HG03064 (cell line): ENCODE results near the gene NDUFC2.
"Not testable (repeated sequence)": the region's sequence is repeated elsewhere in the genome, so short reads cannot be mapped to it uniquely, and the experiment has no call there.

Experiments
- ATAC-seq: cut with Tn5 transposase; IDR thresholded peaks from one replicate; pipeline ENCODE4 v1.9.1; 2021; ENCODE audit warnings: low read depth; ENCODE audit not compliant: unreplicated experiment

NDUFC2 gene

GRCh38 chr11:78032090-78032489, 47.6 kb downstream of the NDUFC2 start:
- ATAC-seq, result no peak

- ATAC-seq, result peak; percentile 79
These were observed 48.0 kb downstream of the NDUFC2 start for GRCh38 chr11:78031629-78032028.

GRCh38 chr11:78030429-78031325, 49.0 kb downstream of the NDUFC2 start:
- no peak for ATAC-seq

- not testable (repeated sequence) for ATAC-seq
These were observed 51.2 kb downstream of the NDUFC2 start for GRCh38 chr11:78028423-78028822.

GRCh38 chr11:78027759-78028158, 51.9 kb downstream of the NDUFC2 start:
- no peak for ATAC-seq

GRCh38 chr11:78025378-78025777, 54.3 kb downstream of the NDUFC2 start:
- no peak for ATAC-seq

GRCh38 chr11:78023426-78023825, 56.2 kb downstream of the NDUFC2 start:
- no peak for ATAC-seq

GRCh38 chr11:78022397-78023396, 57.0 kb downstream of the NDUFC2 start, which contains the start of gene KCTD14:
KCTD14 (minus strand) TSS chr11:78023276; CDS start chr11:78023249, 27 bp downstream.
- ATAC-seq, result no peak

GRCh38 chr11:78021611-78022010, 58.1 kb downstream of the NDUFC2 start:
- no peak for ATAC-seq

GRCh38 chr11:78020246-78020645, 59.4 kb downstream of the NDUFC2 start:
- ATAC-seq, result no peak

- no peak for ATAC-seq
These were observed 59.9 kb downstream of the NDUFC2 start for GRCh38 chr11:78019808-78020207.
